Liver (tissue), 9 donors: Measurements from ENCODE around the gene ZBTB47. TPM values are rescaled to one million over a fixed set of nuclear protein-coding genes. Genes with fewer than 3 reads are reported as not detected.

Experiments
- DNase-seq: peaks from one replicate; pipeline ENCODE4 v3.0.0-alpha.2; 2017; ENCODE audit warnings: low spot score
- H3K27ac ChIP-seq, 2 donors: one replicate each; pipeline ENCODE4 v1.7.0; 2013; ENCODE audit warnings: inconsistent platforms in 2 of 2, low read length in 2 of 2, control low read depth in 1 of 2, low read depth in 1 of 2, mild to moderate bottlenecking in 1 of 2
- H3K27me3 ChIP-seq, 4 donors: one replicate each; pipeline versions ENCODE4 v1.6.1 to v1.7.0; 2013; ENCODE audit warnings: low read length in 3 of 4, inconsistent platforms in 1 of 4, mild to moderate bottlenecking in 1 of 4, moderate library complexity in 1 of 4; ENCODE audit not compliant: control insufficient read depth in 4 of 4, insufficient read depth in 4 of 4
- H3K36me3 ChIP-seq, 4 donors: one replicate each; pipeline versions ENCODE4 v1.6.1 to v1.7.0; 2013; ENCODE audit warnings: low read length in 3 of 4, mild to moderate bottlenecking in 3 of 4, low read depth in 1 of 4, moderate library complexity in 1 of 4; ENCODE audit not compliant: control insufficient read depth in 4 of 4, insufficient read depth in 3 of 4
- H3K4me1 ChIP-seq, 4 donors: one replicate each; pipeline versions ENCODE4 v1.6.1 to v1.7.0; 2013; ENCODE audit warnings: low read length in 3 of 4, mild to moderate bottlenecking in 3 of 4, moderate library complexity in 1 of 4; ENCODE audit not compliant: control insufficient read depth in 4 of 4, insufficient read depth in 4 of 4
- H3K4me3 ChIP-seq, 3 donors: one replicate each; pipeline versions ENCODE4 v1.6.1 to v1.7.0; 2013; ENCODE audit warnings: low read length in 3 of 3, control low read depth in 1 of 3, low read depth in 1 of 3, mild to moderate bottlenecking in 1 of 3
- H3K9ac ChIP-seq, 2 donors: one replicate each; pipeline ENCODE4 v1.7.0; 2013; ENCODE audit warnings: low read length in 2 of 2, mild to moderate bottlenecking in 2 of 2, moderate library complexity in 2 of 2, control low read depth in 1 of 2, low read depth in 1 of 2
- H3K9me3 ChIP-seq, 4 donors: one replicate each; pipeline versions ENCODE4 v1.6.1 to v1.7.0; 2013; ENCODE audit warnings: low read length in 3 of 4; ENCODE audit not compliant: control insufficient read depth in 4 of 4
- ATF3 ChIP-seq: IDR thresholded peaks from 2 replicates; pipeline ENCODE4 v1.6.1; 2016; ENCODE audit warnings: antibody characterized with exemption
- CTCF ChIP-seq: fragments of 150-350 bp; IDR thresholded peaks from 2 replicates; pipeline ENCODE4 v1.5.1; 2017; ENCODE audit warnings: improper control_type of control experiment, low read depth, low read length; ENCODE audit not compliant: missing input control
- EGR1 ChIP-seq, 2 donors: IDR thresholded peaks; 2 replicates each; pipeline ENCODE4 v1.6.1; 2016 to 2018; ENCODE audit warnings: antibody characterized with exemption in 2 of 2, low read depth in 2 of 2
- FOXA1 ChIP-seq: IDR thresholded peaks from 2 replicates; pipeline ENCODE4 v1.6.1; 2016; ENCODE audit warnings: antibody characterized with exemption
- FOXA2 ChIP-seq: IDR thresholded peaks from 2 replicates; pipeline ENCODE4 v1.6.1; 2016; ENCODE audit warnings: antibody characterized with exemption
- GABPA ChIP-seq, 2 donors: IDR thresholded peaks in 1 of 2; conservative IDR thresholded peaks in 1 of 2; 2 replicates each; pipeline ENCODE4 v1.6.1; 2016; ENCODE audit warnings: antibody characterized with exemption in 2 of 2, mild to moderate bottlenecking in 1 of 2, moderate library complexity in 1 of 2
- HNF4A ChIP-seq, 2 donors: conservative IDR thresholded peaks; 2 replicates each; pipeline ENCODE4 v1.6.1; 2016; ENCODE audit warnings: antibody characterized with exemption in 2 of 2, mild to moderate bottlenecking in 2 of 2
- HNF4G ChIP-seq: IDR thresholded peaks from 2 replicates; pipeline ENCODE4 v1.6.1; 2016; ENCODE audit warnings: antibody characterized with exemption
- JUND ChIP-seq, 2 donors: IDR thresholded peaks; 2 replicates each; pipeline ENCODE4 v1.6.1; 2016; ENCODE audit warnings: antibody characterized with exemption in 2 of 2
- MAX ChIP-seq: IDR thresholded peaks from 2 replicates; pipeline ENCODE4 v1.6.1; 2016; ENCODE audit warnings: antibody characterized with exemption
- NR2F2 ChIP-seq: IDR thresholded peaks from 2 replicates; pipeline ENCODE4 v1.6.1; 2016; ENCODE audit warnings: antibody characterized with exemption
- REST ChIP-seq: IDR thresholded peaks from 2 replicates; pipeline ENCODE4 v1.6.1; 2016; ENCODE audit warnings: antibody characterized with exemption, mild to moderate bottlenecking
- RXRA ChIP-seq, 2 donors: IDR thresholded peaks; 2 replicates each; pipeline ENCODE4 v1.6.1; 2017 to 2018; ENCODE audit warnings: antibody characterized with exemption in 2 of 2, mild to moderate bottlenecking in 1 of 2
- SP1 ChIP-seq: IDR thresholded peaks from 2 replicates; pipeline ENCODE4 v1.6.1; 2018; ENCODE audit warnings: antibody characterized with exemption, mild to moderate bottlenecking
- TAF1 ChIP-seq: conservative IDR thresholded peaks from 2 replicates; pipeline ENCODE4 v1.6.1; 2016; ENCODE audit warnings: antibody characterized with exemption, mild to moderate bottlenecking
- YY1 ChIP-seq: IDR thresholded peaks from 2 replicates; pipeline ENCODE4 v1.6.1; 2016; ENCODE audit warnings: antibody characterized with exemption, mild to moderate bottlenecking
- ZBTB33 ChIP-seq: IDR thresholded peaks from 2 replicates; pipeline ENCODE4 v1.6.1; 2016; ENCODE audit warnings: antibody characterized with exemption
- WGBS: extraction: QIAGEN DNeasy Blood & Tissue Kit; methylation state at CpG from one replicate; pipeline ENCODE4 v1.1.7; 2013; 5-methylcytosine and 5-hydroxymethylcytosine counted together
- polyA plus RNA-seq, 2 donors: library from polyadenylated mRNA; stranded (reverse) in 1 of 2; unstranded in 1 of 2; fragments of 200-250 nt in 1 of 2; fragments of >200 nt in 1 of 2; fragmentation: Nextera tagmentation in 1 of 2; extraction: Ambion mirVana in 1 of 2; gene quantifications; one replicate each; pipeline versions ENCODE4 v1.2.1 to v1.2.3, GENCODE V29; 2013 to 2015
- total RNA-seq, 2 donors: library from RNA; depleted of rRNA; stranded (reverse); fragments of >200 nt; gene quantifications; one replicate each; pipeline ENCODE4 v1.2.3, GENCODE V29; 2014
- donor health status: healthy.
- donor health status: healthy.
- donor health status: healthy.
- donor health status: healthy.
- donor health status: healthy.

The ZBTB47 gene
- total and polyA plus RNA-seq, 4 donors = 0.42 to 7.4 (median 4.2) TPM

- TF ChIP-seq MAX (no peak), NR2F2 (no peak), CTCF (no peak), JUND (IDR thresholded peaks at IDR 0.05) (no peak), ATF3 (no peak), GABPA (IDR thresholded peaks at IDR 0.05 in 1 of 2, conservative IDR thresholded peaks at IDR 0.05 in 1 of 2) (no peak), HNF4A (conservative IDR thresholded peaks at IDR 0.05) (no peak), REST (no peak), EGR1 (IDR thresholded peaks at IDR 0.05; ENCODE audit: low read depth in 2 of 2) (no peak), YY1 (no peak), FOXA1 (no peak), ZBTB33 (no peak), TAF1 (no peak), RXRA (IDR thresholded peaks at IDR 0.05) (no peak), SP1 (no peak), FOXA2 (no peak), HNF4G (no peak)
- no peak for DNase-seq
- Histone ChIP-seq H3K36me3 (no peaks in the 10 kb centered on the region), H3K9ac (no peak overlapping the region), H3K27ac (no peak overlapping the region), H3K27me3 (no peaks in the 10 kb centered on the region), H3K4me1 (no peaks in the 10 kb centered on the region), H3K4me3 (no peak overlapping the region), H3K9me3 (no peaks in the 10 kb centered on the region)
- 69% methylated on average over 15 of the region's 15 CpGs for WGBS
These were observed 47.1 kb downstream of the ZBTB47 start for GRCh38 chr3:42700366-42701288.
